Amygdala (tissue), 56 donors: Measurements from ENCODE around the gene MTCL1.
A peak's percentile ranks its signal among the peaks of the same experiment; 100 is the strongest.

Experiments used
- DNase-seq, 56 donors: peaks; one replicate each; lab custom pipeline; 2025; lab: John Stamatoyannopoulos, UW

MTCL1 gene

GRCh38 chr18:8709248-8710059 lies 4.1 kb downstream of the MTCL1 start:
- DNase-seq: no peak

GRCh38 chr18:8711736-8712135 lies 6.4 kb downstream of the MTCL1 start:
- DNase-seq: peak in 1 of 56 donors; percentile 3

DNA sequence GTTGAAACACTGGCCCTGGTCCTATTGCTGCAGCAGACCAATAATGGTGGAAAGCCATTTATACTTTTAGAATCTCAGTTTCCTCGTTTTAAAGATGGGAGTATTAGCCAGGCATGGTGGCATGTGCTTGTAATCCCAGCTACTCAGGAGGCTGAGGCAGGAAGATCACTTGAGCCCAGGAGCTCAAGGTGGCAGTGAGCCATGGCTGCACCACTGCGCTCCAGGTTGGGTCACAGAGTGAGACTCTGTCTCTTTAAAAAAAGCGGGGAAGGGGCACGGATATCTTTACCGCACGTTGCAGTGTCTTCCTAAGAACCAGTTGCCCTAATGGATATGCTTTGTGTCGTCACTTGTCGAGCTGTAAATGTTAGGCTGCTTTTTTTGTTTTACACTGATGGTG lies 8.3 kb downstream of the MTCL1 start:
- DNase-seq: no peak

DNA sequence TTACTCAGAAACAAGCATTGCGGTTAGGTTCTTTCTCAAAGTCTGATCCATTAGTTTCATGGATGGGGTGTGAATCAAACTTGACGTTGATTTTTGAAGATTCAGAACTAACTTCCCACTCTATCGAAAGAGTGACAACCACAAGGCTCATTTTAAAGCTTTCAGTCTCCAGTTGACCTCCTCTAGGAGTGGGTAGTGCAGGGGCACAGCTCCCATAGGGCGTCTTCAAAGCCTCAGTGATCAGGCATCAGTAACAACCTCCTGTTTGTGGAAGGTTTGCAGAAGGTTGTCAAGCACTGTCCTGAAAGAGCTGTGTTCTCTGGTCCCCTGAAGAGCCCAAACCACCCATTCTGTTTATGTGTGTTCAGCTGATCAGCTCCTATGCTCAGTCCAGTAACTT lies 10.2 kb downstream of the MTCL1 start:
- no peak for DNase-seq

DNA sequence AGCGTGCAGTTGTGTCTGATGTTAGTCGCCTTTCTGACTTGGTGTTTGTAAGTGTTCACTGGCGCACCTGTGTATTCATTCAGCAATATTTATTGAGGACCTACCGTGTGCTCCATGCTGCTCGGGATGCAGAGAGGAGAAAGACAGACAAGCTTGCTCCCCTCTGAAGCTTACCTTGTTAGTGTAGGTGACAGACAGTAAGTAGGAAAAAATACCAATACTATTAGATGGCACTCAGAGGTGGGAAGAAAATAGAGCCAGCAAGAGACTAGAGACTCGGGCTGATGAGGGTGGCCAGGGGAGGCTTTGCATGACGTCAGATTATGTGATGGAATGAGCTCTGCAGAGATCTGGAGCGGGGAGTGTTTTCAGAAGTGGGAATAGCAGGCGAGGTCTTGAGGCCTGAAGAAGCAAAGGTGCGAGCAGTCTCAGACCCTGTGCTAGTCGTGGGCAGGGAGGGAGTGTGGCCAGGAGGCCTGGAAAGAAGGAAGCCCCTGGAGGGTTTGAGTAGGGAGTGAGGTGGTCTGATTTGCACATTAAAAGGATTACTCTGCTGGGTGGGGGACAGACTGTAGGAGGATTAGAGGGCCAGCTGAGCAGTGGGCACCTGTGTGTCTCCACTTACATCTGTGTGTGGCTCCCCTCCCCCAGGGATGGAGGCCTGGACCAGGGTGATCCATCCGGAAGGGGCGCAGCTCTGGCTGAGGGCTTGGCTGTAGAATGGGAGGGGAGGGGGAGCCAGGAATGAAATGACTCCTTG lies 11.8 kb downstream of the MTCL1 start:
- DNase-seq: no peak

DNA sequence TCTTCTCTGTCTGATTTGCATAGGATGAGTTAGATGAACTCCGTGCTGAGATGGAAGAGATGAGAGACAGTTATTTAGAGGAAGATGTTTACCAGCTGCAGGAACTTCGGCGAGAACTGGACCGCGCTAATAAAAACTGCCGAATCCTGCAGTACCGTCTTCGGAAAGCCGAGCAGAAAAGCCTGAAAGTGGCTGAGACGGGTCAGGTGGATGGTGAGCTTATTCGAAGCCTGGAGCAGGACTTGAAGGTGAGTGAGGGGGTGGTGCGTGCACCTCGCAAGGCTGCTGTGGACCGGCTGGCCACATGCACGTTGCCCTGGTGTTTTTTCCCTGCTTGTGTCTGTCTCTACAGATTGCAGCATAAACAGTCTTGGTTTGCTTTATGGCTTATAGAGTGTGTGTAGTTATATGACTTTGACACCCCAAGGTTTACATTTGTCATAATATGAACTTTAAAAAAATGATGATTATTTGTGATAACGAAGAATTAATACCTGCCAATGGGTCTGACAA lies 13.1 kb downstream of the MTCL1 start:
- no peak for DNase-seq

DNA sequence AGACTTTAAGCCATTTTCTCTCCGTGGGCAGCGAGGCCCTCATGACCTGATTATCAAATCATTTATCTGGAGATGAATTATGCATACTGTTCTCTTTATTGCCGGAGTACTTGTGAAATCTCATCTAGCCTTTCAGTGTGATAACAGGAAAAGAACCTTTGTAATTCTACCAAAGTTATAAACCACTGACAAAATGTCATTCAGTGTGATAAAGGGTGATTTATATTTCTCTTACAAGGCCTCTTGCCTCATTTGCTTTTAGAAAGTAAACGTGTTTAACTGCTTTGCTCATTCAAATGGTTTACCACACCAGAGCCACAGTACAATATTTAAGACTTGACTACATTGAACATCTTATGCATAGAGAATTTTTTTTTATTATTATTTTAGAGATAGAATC lies 13.8 kb downstream of the MTCL1 start:
- no peak for DNase-seq

DNA sequence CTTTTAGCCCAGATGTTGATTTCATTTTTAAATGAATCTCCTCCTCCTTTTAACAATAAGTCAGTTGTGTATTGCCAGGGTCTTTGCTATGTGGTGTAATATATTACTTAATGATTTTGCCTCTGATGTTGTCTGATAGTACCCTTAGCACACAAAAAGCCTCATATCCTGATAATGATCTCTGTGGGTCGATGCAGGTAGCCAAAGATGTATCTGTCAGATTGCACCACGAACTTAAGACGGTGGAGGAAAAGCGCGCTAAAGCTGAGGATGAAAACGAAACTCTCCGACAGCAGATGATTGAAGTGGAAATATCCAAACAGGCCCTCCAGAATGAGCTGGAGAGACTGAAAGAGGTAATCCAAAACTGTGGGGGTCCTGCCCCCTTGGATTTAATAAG lies 14.8 kb downstream of the MTCL1 start:
- no peak for DNase-seq

DNA sequence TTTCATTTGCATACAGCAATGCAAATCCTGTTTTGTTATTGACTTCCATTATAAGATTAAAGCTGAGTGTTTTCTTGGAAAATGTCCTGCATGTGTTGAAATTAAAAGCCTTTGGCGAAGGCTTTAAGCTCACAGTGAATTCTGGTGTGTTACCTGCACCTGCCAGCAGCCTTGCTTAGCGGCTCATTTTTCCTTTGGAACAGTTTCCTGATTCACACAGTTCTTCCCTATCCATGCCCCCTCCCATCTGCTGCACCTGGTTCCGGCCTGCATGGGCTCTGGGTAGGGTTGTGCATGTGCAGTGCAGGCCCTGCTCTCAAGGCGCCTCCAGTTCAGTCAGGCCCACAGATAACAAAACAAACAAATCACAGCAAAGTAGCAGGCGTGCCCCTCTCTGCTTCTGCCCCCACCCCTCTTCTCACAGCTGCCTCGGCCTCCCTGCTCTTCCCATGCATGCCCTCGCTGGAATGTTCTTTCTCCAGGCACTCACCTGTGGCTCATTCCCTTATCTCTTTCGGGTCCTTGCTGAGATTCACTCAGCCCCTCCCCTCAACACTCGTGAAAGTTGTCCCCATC lies 15.8 kb downstream of the MTCL1 start:
- DNase-seq: no peak

DNA sequence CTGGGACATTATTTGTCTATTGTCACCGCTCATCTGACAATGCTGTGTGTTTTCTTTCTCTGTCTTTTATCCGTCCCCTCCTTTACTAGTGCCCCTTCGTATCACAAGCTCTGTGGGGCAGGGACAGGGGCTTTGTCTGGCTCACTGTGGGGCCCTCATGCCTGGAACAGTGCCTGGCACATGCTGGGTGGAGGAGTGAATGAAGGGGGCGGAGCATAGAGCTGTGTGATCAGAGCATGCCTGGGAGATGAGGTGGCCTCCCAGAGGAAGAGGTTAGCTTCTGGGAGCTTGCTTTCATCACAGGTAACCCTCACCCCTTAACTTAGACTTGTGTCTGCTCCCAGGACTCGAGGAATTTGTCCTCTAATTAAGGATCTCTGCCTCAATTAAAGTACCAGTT lies 16.4 kb downstream of the MTCL1 start:
- no peak for DNase-seq

DNA sequence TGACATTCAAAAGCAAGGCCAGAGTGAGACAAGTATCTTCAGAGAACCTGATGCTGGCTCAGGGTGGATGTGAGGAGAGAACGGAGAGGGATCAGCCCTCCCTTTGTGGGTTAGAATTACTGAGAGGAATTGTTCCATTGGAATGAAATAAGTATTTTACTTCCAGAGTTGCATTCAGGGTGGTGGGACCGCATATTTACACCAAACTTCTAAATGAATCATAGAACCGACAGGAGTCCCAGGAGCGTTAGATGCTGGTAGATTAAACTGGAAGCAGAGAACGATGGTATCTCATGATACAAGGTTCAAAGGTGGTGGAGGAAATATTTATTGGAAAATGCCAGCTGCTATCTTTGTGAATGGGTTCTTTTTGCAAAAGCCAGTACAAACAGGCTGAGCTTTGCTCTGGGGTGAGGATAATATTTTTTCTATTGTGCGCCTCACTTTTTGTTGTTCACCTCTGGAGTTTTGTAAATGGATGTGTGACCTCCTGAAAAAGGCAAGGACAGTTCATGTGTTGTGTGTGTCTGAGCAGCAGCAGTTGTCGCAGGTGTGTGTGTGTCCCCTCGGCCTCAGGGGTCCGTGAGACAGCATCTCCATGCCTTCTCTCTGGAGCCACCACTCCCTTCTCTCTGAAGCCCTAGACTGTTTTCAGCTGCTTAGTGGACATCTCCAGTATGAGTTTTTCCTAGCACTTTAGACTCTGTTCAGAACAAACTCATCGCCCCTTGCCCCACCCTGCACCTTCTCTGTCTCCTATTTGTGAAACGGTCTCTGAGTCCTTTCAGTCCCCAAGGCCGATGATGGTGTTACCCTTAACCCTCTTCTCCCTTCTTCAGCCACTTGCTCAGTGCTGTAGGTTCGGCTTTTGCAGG lies 17.8 kb downstream of the MTCL1 start:
- DNase-seq: no peak

DNA sequence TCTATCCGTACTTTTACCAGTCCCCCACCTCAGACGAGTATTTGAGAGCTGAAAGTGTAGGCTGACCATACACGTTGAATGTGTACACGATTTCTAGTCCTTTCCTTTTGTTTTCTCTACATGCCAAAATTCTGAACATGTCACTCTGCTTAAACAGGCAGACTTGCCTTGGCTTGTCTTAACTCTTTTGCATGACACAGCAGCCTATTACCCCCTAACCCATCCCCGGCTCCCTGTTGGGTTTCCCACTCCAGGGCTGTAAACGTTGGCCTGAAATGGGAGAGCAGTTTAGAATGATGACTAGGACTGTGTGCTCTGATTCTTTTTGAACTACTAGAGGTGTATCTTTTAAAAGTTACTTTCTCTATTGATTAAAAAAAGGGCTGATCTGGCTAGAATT lies 19.1 kb downstream of the MTCL1 start:
- DNase-seq: no peak

DNA sequence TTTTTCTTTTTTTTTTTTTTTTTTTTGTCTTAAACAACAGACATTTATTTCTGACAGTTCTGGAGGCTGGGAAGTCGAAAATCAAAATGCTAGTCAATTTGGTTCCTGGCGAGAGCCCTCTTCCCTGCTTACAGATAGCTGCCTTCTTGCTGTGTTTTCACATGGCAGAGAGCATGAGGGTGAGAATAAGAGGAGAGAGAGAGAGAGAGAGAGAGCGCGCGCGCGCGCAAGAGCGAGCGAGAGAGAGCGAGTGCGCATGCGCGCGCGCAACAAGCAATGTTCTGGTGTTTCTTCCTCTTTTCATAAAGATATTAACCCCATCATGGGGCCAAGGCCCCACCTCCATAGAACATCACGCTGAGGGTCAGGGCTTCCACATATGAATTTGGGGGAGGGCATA lies 20.9 kb downstream of the MTCL1 start:
- no peak for DNase-seq

DNA sequence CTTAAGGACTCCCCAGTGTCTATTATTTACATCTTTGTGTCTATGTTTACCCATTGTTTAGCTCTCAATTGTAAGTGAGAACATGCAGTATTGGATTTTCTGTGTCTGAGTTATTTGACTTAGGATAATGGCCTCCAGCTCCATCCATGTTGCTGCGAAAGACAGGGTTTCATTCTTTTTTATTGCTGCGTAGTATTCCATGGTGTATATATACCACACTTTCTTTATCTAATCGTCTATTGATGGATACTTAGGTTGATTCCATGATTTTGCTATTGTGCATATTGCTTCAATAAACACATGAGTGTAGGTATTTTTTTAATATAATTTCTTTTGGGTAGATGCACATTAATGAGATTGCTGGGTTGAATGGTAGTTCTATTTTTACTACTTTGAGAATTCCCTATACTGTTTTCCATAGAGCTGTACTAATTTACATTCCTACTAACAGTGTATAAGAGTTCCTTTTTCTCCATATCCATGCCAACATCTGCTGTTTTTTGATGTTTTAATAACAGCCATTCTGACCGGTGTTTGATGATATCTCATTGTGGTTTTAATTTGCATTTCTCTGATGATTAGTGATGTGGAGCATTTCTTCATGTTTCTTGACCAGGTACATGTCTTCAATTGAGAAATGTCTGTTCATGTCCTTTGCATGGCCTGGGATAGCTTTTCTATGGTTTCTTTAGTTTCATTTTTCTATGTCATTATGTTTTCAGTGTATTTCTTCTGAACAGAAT lies 21.8 kb downstream of the MTCL1 start:
- DNase-seq: no peak

DNA sequence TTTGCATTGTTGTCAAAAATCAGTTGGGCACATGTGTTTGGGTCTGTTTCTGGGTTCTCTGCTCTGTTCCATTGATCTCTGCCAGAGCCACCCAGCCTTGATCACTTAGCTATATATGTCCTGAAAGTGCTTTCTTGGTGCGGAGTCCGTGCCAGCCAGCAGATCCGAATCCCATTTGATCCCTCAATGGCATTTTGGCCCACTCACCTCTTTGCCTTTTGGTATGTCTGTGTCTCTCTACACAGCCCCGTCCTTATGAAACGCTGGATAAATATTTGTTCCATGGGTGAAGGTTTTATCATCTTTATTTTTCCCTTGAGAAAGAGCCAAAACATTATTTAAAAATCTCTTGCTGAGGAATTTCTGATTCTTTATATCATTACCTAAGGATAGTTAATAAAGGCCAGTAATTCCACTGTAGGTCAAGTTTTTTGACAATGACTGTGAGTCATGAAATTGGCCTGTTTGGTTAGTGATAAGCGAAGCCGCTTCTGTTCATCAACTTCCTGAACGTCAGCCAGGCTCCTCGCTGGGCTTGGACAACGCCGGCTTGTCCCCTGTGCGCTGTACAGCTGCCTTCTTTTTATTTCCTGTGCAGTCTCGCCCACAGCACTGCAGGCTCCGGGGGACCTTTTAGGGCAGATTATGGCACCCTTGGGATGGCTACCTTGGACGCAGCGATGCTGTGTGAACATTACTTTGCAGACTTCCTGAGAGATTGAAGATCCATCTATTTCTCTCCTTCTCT lies 24.9 kb downstream of the MTCL1 start:
- peak in 6 of 56 donors; percentile 5 to 17 (median 7) for DNase-seq

DNA sequence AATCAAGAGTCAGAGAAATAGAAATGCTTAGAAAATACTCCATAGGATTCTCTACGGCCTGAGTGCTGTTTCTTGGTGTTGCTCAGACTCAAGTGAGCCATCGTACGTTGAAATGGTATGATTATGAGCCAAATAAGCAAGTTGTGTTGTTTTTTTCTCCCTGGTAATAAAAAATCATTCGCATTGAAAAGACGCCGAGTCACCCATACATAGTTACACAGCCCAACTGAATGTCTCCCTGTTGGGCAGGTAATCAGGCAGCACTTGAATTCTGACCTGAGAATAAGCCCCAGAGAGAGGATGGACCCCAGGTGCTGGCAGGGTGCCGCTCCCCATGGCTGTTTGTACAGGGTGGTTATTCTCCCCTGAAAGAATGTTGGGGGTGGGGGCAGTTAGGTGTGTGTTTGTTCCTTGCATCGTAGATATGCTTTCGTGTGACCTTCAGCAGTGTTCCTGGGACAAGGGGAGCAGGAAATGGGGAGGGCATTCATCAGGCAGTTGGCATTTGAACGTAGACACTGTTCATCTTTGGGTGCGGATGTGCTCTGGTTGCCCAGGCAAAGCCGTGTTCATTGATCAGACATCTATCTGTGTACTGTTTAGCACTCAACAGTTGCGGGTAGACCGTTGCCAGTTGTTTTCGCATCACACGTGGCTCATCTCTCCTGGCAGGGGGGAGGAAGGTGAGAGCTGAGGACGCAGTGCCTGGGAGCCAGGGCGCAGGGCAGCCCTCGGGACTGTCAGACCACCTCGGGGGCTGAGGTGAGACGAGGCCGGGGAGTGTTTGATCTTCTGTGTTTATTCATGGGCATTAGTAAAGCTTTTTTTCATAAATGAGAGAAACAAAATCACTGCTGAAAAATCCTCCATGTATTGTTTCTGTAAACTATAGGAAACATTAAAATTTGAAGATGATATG lies 27.3 kb downstream of the MTCL1 start:
- no peak for DNase-seq

GRCh38 chr18:8734496-8734895 lies 29.1 kb downstream of the MTCL1 start:
- DNase-seq: no peak

- DNase-seq: no peak
Measured at GRCh38 chr18:8735274-8735673, 29.9 kb downstream of the MTCL1 start.
